BLaER1 treated with 17β-estradiol and CSF1 and Interleukin-3, amounts not matched to agents 10 nM and 100 nM (cell line): ENCODE results near the gene MAJIN.

Experiments used
- H3K27ac ChIP-seq, 11 experiments: shearing (Covaris generic); formaldehyde crosslinking; 2 replicates each; pipeline ENCODE4 v1.8.1; 2022
- H3K27me3 ChIP-seq, 11 experiments: shearing (Covaris generic); formaldehyde crosslinking; 2 replicates each; pipeline ENCODE4 v1.8.1; 2022
- H3K36me3 ChIP-seq, 11 experiments: shearing (Covaris generic); formaldehyde crosslinking; 2 replicates each; pipeline ENCODE4 v1.8.1; 2022
- H3K4me1 ChIP-seq, 10 experiments: shearing (Covaris generic); formaldehyde crosslinking; 2 replicates each; pipeline ENCODE4 v1.8.1; 2022
- H3K4me2 ChIP-seq, 11 experiments: shearing (Covaris generic); formaldehyde crosslinking; 2 replicates each; pipeline ENCODE4 v1.8.1; 2022
- H3K4me3 ChIP-seq, 10 experiments: shearing (Covaris generic); formaldehyde crosslinking; 2 replicates each; pipeline ENCODE4 v1.8.1; 2022
- H3K9ac ChIP-seq, 11 experiments: shearing (Covaris generic); formaldehyde crosslinking; 2 replicates each; pipeline ENCODE4 v1.8.1; 2022
- H3K9me3 ChIP-seq, 11 experiments: shearing (Covaris generic); formaldehyde crosslinking; replicated peaks in 1 of 11; 2 replicates each; pipeline ENCODE4 v1.8.1; 2022
- H4K20me1 ChIP-seq, 11 experiments: shearing (Covaris generic); formaldehyde crosslinking; 2 replicates each; pipeline ENCODE4 v1.8.1; 2022
- Cebpa-rat ChIP-seq, 11 experiments: shearing (Covaris generic); IDR thresholded peaks; 2 replicates each; pipeline ENCODE4 v1.8.1; 2022

The MAJIN gene

GRCh38 chr11:64910451-64911093 lies 61.3 kb downstream of the MAJIN start:
- Histone ChIP-seq H3K27me3 (no peaks in the 10 kb centered on the region), H3K9ac (no peak overlapping the region), H4K20me1 (peaks cover 0 to 26% (median 4%) of the 10 kb centered on the region in 11 experiments; a peak in 8 of 22 replicates), H3K27ac (no peak overlapping the region), H3K4me1 (peaks cover 4 to 13% (median 6%) of the 10 kb centered on the region in 10 experiments; a peak in 19 of 20 replicates), H3K4me2 (no peak overlapping the region), H3K4me3 (no peak overlapping the region), H3K36me3 (peaks cover 77 to 90% (median 89%) of the 10 kb centered on the region in 11 experiments), H3K9me3 (no peaks in the 10 kb centered on the region)
- TF ChIP-seq Cebpa-rat (IDR thresholded peaks at IDR 0.05) = no peak

- H4K20me1 ChIP-seq = peaks cover 0 to 30% (median 0%) of the 10 kb centered on the region in 11 experiments; a peak in 3 of 22 replicates
- H3K4me2 ChIP-seq = no peak overlapping the region
- H3K27me3 ChIP-seq = no peaks in the 10 kb centered on the region
- no peak for TF ChIP-seq Cebpa-rat (IDR thresholded peaks at IDR 0.05)
- H3K4me3 ChIP-seq = no peak overlapping the region
- H3K27ac ChIP-seq = no peak overlapping the region
- H3K9ac ChIP-seq = no peak overlapping the region
- peaks cover 0 to 9% (median 0%) of the 10 kb centered on the region in 10 experiments; a peak in 7 of 20 replicates for H3K4me1 ChIP-seq
- no peaks in the 10 kb centered on the region for H3K9me3 ChIP-seq
- H3K36me3 ChIP-seq = peaks cover 83 to 98% (median 96%) of the 10 kb centered on the region in 11 experiments
Observed at GRCh38 chr11:64909653-64910343, 62.1 kb downstream of the MAJIN start.

GRCh38 chr11:64908766-64909165 lies 63.1 kb downstream of the MAJIN start:
- no peak overlapping the region for H3K9ac ChIP-seq
- peaks cover 0 to 30% (median 0%) of the 10 kb centered on the region in 11 experiments; a peak in 3 of 22 replicates for H4K20me1 ChIP-seq
- peaks cover 79 to 100% (median 94%) of the 10 kb centered on the region in 11 experiments for H3K36me3 ChIP-seq
- no peak overlapping the region for H3K4me3 ChIP-seq
- no peak overlapping the region for H3K4me2 ChIP-seq
- no peak overlapping the region for H3K27ac ChIP-seq
- no peaks in the 10 kb centered on the region for H3K27me3 ChIP-seq
- H3K9me3 ChIP-seq = no peaks in the 10 kb centered on the region
- peaks cover 0 to 9% (median 0%) of the 10 kb centered on the region in 10 experiments; a peak in 7 of 20 replicates for H3K4me1 ChIP-seq
- no peak for TF ChIP-seq Cebpa-rat (IDR thresholded peaks at IDR 0.05)

- Histone ChIP-seq H3K27ac (no peak overlapping the region), H3K9ac (no peak overlapping the region), H3K9me3 (no peaks in the 10 kb centered on the region), H3K36me3 (peaks cover 73 to 95% (median 89%) of the 10 kb centered on the region in 11 experiments), H3K27me3 (no peaks in the 10 kb centered on the region), H3K4me1 (peaks cover 0 to 1% (median 0%) of the 10 kb centered on the region in 10 experiments; a peak in 1 of 20 replicates), H4K20me1 (peaks cover 0 to 30% (median 0%) of the 10 kb centered on the region in 11 experiments; a peak in 2 of 22 replicates), H3K4me2 (no peak overlapping the region), H3K4me3 (no peak overlapping the region)
- no peak for TF ChIP-seq Cebpa-rat (IDR thresholded peaks at IDR 0.05)
Observed at GRCh38 chr11:64906314-64906635, 65.6 kb downstream of the MAJIN start.

DNA sequence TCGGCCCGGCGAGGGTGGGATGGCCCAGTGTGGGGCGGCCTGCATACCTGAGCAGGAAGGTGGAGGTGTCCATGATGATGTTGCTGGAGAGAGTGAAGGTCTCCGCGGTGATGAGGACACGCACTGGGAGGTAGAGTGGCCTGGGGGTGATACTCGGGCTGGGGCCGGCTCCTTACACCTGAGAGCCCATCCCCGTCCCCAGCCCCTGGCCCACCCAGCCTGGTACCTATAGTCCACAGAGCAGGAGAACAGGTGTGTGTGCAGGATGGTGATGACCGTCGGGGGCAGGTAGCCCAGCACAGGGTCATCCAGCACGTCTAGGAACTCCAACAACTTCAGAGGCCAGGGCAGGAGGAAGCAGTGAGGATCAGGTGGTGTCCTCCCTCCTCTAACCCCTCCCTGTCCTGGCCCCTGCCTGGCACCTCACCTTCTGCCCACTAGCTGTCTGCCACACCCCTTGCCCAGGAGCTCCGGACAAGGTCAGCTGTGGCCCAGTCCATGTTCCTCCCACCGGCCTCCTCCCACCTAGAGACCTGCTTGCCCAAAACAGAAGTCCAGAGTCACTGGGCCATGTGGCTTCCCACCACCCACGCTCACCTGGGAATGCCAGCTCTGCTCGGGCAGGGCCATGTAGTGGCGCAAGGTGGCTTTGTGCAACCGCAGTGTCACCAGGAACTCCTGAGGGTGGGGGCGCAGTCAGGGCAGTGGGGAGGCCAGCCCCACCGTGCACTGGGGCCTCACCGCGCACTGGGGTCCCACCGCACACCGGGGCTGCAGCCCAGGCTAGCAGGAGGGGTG lies 66.2 kb downstream of the MAJIN start:
- Histone ChIP-seq H3K4me2 (no peak overlapping the region), H3K27ac (no peak overlapping the region), H4K20me1 (peaks cover 0 to 27% (median 0%) of the 10 kb centered on the region in 11 experiments; a peak in 2 of 22 replicates), H3K36me3 (peaks cover 73 to 95% (median 89%) of the 10 kb centered on the region in 11 experiments), H3K4me1 (no peaks in the 10 kb centered on the region), H3K4me3 (no peak overlapping the region), H3K9me3 (no peaks in the 10 kb centered on the region), H3K27me3 (no peaks in the 10 kb centered on the region), H3K9ac (no peak overlapping the region)
- no peak for TF ChIP-seq Cebpa-rat (IDR thresholded peaks at IDR 0.05)

DNA sequence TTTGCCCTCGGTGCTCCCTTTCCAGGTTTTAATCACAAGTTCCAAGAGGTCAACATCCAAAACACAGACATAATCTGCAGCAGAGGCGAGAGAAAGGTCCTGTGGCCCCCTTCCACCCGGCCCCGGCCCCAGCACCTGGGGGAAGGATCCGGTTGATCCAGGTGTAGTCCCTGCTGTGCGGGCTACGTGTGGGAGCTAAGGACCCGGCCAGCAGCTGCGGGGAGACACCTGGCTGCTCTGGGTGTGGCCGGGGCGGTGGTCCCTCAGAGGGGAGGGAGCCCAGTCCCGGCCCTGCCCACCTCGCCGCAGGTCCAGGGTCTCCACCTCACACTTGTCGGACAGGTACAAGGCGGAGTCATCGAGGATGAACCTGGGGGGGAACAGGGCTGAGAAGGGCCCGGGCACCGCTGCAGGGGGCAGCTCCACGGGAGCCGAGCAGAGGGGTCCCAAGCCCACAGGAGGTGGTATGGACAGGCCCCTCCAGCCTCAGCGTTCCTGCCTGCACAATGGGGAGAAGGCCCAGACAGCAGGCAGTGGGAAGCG lies 68.5 kb downstream of the MAJIN start:
- H3K27me3 ChIP-seq = no peaks in the 10 kb centered on the region
- no peak overlapping the region for H3K4me2 ChIP-seq
- TF ChIP-seq Cebpa-rat (IDR thresholded peaks at IDR 0.05) = no peak
- H3K9me3 ChIP-seq = no peaks in the 10 kb centered on the region
- no peak overlapping the region for H3K9ac ChIP-seq
- peaks cover 0 to 15% (median 0%) of the 10 kb centered on the region in 11 experiments; a peak in 3 of 22 replicates for H4K20me1 ChIP-seq
- no peak overlapping the region for H3K4me3 ChIP-seq
- H3K36me3 ChIP-seq = peaks cover 66 to 95% (median 84%) of the 10 kb centered on the region in 11 experiments
- H3K27ac ChIP-seq = no peak overlapping the region
- H3K4me1 ChIP-seq = no peaks in the 10 kb centered on the region

DNA sequence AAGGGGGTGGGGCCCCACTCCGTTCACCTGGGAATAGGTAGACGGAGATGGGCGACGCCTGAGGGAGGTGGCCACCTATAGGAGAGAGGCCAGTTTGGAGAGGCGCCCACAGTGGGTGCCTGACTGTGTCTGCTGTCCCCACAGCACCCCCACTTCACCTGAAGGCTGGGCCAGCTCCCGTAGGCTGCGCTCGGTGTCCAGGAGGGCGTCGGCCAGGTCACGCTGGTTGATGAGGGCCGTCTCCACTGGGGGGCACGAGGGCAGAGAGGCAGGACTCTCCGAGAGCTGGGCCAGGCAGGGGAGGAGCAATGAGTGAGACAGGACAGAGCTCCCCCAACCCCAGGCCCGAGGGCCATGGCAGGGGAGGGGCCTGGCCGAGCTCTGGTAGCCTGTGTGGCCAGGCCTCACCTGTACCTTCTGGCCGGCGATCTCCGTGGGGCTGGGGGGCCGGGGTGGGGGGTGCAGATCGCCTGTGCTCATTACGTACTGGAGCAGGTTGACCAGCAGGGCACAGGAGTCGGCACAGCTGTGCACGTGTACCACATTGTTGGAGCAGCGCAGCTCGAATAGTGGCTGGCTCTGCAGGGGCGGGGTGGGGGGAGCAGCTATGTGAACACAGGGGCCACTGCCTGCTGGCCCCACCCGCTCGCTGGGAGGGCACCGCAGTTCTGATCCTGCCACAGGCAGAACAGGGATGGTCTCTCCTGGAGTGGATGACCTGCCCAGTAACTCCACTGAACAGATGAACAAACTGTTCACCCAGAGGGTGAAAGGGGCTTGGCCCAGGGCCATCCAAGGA lies 69.6 kb downstream of the MAJIN start:
- peaks cover 0 to 10% (median 3%) of the 10 kb centered on the region in 10 experiments; a peak in 6 of 20 replicates for H3K4me1 ChIP-seq
- no peak overlapping the region for H3K4me3 ChIP-seq
- no peak for TF ChIP-seq Cebpa-rat (IDR thresholded peaks at IDR 0.05)
- no peak overlapping the region for H3K27ac ChIP-seq
- no peak overlapping the region for H3K9ac ChIP-seq
- H3K27me3 ChIP-seq = no peaks in the 10 kb centered on the region
- H3K36me3 ChIP-seq = peaks cover 68 to 95% (median 84%) of the 10 kb centered on the region in 11 experiments
- H4K20me1 ChIP-seq = peaks cover 0 to 15% (median 0%) of the 10 kb centered on the region in 11 experiments; a peak in 3 of 22 replicates
- H3K4me2 ChIP-seq = no peak overlapping the region
- H3K9me3 ChIP-seq = no peaks in the 10 kb centered on the region

- H4K20me1 ChIP-seq = peaks cover 0 to 15% (median 0%) of the 10 kb centered on the region in 11 experiments; a peak in 3 of 22 replicates
- no peak overlapping the region for H3K4me2 ChIP-seq
- no peak overlapping the region; a peak in 1 of 22 replicates for H3K9ac ChIP-seq
- H3K9me3 ChIP-seq = no peaks in the 10 kb centered on the region
- H3K36me3 ChIP-seq = peaks cover 62 to 95% (median 83%) of the 10 kb centered on the region in 11 experiments
- H3K4me1 ChIP-seq = peaks cover 0 to 25% (median 10%) of the 10 kb centered on the region in 10 experiments; a peak in 7 of 20 replicates
- TF ChIP-seq Cebpa-rat (IDR thresholded peaks at IDR 0.05) = no peak
- H3K27ac ChIP-seq = no peak overlapping the region
- H3K27me3 ChIP-seq = no peaks in the 10 kb centered on the region
- no peak overlapping the region for H3K4me3 ChIP-seq
Observed at GRCh38 chr11:64900774-64901173, 71.1 kb downstream of the MAJIN start.
